ENCODE results near the gene POLA1. TPM values are rescaled to one million over a fixed set of nuclear protein-coding genes. Genes with fewer than 3 reads are reported as not detected.

Gene POLA1
- total and polyA plus RNA-seq, 2 donors from 2014 or later = 2.2 to 9.7 TPM

DNA sequence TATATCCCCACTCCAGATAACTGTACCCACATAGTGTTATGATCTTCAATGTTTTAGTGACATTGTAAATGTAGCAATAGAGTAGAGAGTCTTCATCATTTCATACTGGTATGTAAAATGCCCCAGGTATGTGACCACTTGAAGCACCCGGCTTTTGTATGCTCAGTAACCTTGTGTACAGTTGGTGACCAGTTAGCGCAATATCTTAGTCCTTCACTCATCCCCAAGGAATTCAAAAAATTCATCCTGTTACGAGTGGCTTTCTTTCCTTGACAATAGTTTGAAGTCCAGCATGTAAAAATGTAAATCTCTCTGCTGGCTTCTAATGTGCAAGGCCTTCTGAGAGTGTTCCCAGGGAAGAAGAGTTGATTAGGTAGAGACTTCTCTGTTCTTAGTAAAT lies 176.4 kb downstream of the POLA1 start:
- intact Hi-C loops (cut with DNase I) = no loop called here
- FAIRE-seq (no peak), DNase-seq (no peak)
- no peak overlapping the region for H3K9ac ChIP-seq (ENCODE audit: low read length in 3 of 3)
- no peaks in the 10 kb centered on the region for H3K27me3 ChIP-seq (ENCODE audit: control insufficient read depth, insufficient read depth, low read length)
- H3K4me1 ChIP-seq (ENCODE audit: control insufficient read depth in 2 of 3, insufficient read depth in 2 of 3, low read depth in 1 of 3, low read length in 3 of 3) = no peaks in the 10 kb centered on the region
- no peak overlapping the region for H3K27ac ChIP-seq (ENCODE audit: low read depth in 2 of 2, low read length in 2 of 2)
- H3K4me3 ChIP-seq (ENCODE audit: low read length in 3 of 3) = no peak overlapping the region
- TF ChIP-seq, protein P1, sequence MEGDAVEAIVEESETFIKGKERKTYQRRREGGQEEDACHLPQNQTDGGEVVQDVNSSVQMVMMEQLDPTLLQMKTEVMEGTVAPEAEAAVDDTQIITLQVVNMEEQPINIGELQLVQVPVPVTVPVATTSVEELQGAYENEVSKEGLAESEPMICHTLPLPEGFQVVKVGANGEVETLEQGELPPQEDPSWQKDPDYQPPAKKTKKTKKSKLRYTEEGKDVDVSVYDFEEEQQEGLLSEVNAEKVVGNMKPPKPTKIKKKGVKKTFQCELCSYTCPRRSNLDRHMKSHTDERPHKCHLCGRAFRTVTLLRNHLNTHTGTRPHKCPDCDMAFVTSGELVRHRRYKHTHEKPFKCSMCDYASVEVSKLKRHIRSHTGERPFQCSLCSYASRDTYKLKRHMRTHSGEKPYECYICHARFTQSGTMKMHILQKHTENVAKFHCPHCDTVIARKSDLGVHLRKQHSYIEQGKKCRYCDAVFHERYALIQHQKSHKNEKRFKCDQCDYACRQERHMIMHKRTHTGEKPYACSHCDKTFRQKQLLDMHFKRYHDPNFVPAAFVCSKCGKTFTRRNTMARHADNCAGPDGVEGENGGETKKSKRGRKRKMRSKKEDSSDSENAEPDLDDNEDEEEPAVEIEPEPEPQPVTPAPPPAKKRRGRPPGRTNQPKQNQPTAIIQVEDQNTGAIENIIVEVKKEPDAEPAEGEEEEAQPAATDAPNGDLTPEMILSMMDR (IDR thresholded peaks at IDR 0.05; ENCODE audit: borderline replicate concordance, extremely low read depth, insufficient read depth) = no peak
- H3K9me3 ChIP-seq (ENCODE audit: control insufficient read depth in 2 of 3, insufficient read depth in 1 of 3, low read length in 3 of 3) = no peaks in the 10 kb centered on the region
- no peaks in the 10 kb centered on the region for H3K36me3 ChIP-seq (ENCODE audit: control insufficient read depth in 2 of 3, insufficient read depth in 3 of 3, low read length in 3 of 3)

DNA sequence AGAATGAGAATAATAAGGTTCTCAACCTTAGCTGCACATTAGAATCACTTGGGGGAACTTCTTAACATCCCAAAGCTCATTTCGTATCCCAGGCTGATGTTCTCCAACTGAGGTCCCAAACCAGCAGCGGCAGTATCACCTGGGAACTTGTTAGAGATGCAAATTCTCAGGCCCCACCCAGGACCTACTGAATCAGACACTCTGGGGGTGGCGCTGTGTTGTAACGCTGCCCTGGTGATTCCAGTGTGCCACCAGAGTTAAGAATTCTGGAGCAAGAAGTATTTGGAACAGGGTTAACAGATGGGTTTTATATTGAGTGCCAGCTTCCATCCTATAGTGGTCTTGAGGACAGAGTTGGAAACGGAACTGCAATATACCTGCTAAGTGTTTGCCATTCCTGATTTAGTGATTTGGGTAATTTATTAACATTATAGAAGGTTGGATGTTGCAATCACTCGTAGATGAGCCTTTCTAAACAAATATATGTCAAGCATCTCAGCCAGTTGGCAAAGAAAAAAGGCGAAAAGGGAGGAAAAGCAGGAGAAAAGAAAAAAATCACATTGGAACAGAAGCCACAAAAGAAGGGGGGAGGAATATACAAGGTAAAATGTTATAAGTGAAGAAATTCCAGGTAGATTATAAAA lies 181.0 kb downstream of the POLA1 start:
- FAIRE-seq (no peak), DNase-seq (no peak)
- H3K4me3 ChIP-seq (ENCODE audit: low read length in 3 of 3) = no peak overlapping the region
- H3K9ac ChIP-seq (ENCODE audit: low read length in 3 of 3) = no peak overlapping the region
- no peak overlapping the region for H3K27ac ChIP-seq (ENCODE audit: low read depth in 2 of 2, low read length in 2 of 2)
- H3K27me3 ChIP-seq (ENCODE audit: control insufficient read depth, insufficient read depth, low read length) = no peaks in the 10 kb centered on the region
- intact Hi-C loops (cut with DNase I) = no loop called here
- H3K9me3 ChIP-seq (ENCODE audit: control insufficient read depth in 2 of 3, insufficient read depth in 1 of 3, low read length in 3 of 3) = no peaks in the 10 kb centered on the region
- H3K36me3 ChIP-seq (ENCODE audit: control insufficient read depth in 2 of 3, insufficient read depth in 3 of 3, low read length in 3 of 3) = no peaks in the 10 kb centered on the region
- H3K4me1 ChIP-seq (ENCODE audit: control insufficient read depth in 2 of 3, insufficient read depth in 2 of 3, low read depth in 1 of 3, low read length in 3 of 3) = no peaks in the 10 kb centered on the region
- TF ChIP-seq, protein P1 (IDR thresholded peaks at IDR 0.05; ENCODE audit: borderline replicate concordance, extremely low read depth, insufficient read depth) = no peak

DNA sequence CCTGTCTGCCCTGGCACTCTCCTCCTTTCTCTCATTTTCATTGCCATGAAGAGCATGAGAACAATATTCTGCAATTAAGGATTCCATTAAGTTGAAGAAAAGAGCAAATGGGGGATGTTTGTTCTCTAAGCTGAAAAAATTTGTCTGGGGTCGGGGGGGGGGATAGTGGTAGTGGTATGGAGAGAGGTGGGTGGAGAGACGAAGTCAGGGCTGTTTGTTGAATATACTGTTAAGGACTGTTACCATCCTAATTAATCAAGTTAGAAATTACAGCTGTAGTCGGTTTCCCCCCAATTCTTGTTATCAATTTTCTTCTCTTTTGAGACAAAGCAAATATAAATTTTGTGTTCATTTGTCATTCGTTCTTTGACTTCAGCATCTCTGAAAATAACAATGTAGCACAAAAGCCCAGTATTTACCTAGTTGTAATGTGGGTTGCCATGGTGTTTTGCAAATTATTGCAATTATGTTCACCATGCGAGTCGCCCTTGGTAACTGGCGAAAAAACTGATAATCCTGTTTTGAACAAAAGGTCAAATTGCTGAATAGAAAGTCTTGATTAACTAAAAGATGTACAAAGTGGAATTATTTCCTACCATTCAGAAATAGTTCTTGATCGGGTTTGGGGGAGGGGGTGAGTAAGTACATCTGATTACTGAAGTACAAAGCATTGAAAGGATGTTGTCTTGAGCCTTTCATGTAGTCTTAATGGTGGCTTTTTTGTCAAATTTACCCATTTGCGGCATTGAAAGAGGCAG lies 183.0 kb downstream of the POLA1 start:
- no peak overlapping the region for H3K9ac ChIP-seq (ENCODE audit: low read length in 3 of 3)
- DNase-seq (no peak), FAIRE-seq (no peak)
- intact Hi-C loops (cut with DNase I) = no loop called here
- no peaks in the 10 kb centered on the region for H3K4me1 ChIP-seq (ENCODE audit: control insufficient read depth in 2 of 3, insufficient read depth in 2 of 3, low read depth in 1 of 3, low read length in 3 of 3)
- TF ChIP-seq, protein P1 (IDR thresholded peaks at IDR 0.05; ENCODE audit: borderline replicate concordance, extremely low read depth, insufficient read depth) = no peak
- H3K9me3 ChIP-seq (ENCODE audit: control insufficient read depth in 2 of 3, insufficient read depth in 1 of 3, low read length in 3 of 3) = no peaks in the 10 kb centered on the region
- H3K27me3 ChIP-seq (ENCODE audit: control insufficient read depth, insufficient read depth, low read length) = no peaks in the 10 kb centered on the region
- no peaks in the 10 kb centered on the region for H3K36me3 ChIP-seq (ENCODE audit: control insufficient read depth in 2 of 3, insufficient read depth in 3 of 3, low read length in 3 of 3)
- H3K27ac ChIP-seq (ENCODE audit: low read depth in 2 of 2, low read length in 2 of 2) = no peak overlapping the region
- no peak overlapping the region for H3K4me3 ChIP-seq (ENCODE audit: low read length in 3 of 3)

Data from kidney (tissue), 14 donors.